NCI-H2227 (cell line): ENCODE measurements around the gene SEC61B.
"Not testable (repeated sequence)": the region's sequence is repeated elsewhere in the genome, so short reads cannot be mapped to it uniquely, and the experiment has no call there.

Experiments
- DNase-seq: peaks from one replicate; lab custom pipeline; 2025; ENCODE audit not compliant: unreplicated experiment; lab: John Stamatoyannopoulos, UW

SEC61B gene

DNA sequence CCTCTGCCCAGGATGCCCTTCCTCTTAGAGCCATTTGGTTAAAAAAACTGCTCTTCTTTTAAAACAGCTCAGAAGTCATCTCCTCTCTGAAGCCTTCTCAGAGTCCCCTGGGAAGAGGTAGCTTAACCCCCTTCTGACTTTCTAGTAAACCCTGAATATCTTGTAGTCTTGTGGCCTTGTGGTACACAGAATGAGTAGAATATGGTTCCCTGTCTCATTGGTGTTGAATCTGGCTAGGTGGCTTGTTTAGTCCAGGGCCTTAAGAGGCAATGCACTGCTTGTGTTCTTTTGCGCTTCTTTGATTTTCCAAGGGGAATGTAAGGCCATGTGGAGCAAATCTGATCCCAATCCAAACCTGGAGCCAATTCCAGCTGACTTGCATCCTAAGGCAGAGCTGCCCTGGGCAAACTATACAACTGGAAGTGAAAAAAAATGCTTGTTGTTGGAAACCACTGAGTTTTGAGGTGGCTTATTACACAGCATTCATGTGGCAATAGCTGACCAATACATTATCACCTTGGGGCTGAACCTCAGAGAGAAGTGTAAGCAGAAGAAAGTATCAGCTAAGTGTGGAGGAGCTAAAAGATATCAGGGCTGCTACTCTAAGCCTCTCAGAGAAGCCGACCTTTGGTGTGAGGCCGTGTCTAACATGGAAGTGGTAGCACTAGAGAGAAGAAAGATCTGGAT, 31.3 kb upstream of the SEC61B start:
- DNase-seq = no peak

DNA sequence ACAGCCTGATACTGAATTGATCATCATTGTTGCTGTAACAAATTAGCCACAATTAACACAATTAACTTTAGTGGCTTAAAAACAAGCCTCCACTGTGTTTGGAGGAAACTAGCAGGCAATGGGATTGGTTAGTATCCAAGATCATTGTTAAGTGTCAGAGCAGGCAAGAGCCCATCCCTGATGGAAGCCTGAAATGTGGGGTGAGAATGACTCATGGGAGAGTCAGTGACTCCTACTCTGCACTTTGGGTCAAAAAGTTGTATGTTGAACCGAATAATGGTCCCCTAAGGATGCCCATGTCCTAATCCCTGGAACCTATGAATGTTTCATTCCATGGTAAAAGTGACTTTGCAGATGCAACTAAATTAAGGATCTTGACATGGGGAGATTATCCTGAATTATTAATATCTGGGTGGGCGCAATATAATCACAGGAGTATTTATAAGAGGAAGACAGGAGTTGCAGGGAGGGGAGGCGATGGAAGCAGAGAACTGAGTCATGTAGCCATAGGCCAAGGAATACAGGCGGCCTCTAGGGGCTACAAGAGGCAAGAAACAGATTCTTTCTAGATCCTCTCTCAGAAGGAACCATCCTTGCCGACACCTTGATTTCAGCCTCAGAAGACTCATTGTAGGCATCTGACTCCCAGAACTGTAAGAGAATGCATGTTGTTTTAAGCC, 29.2 kb upstream of the SEC61B start:
- no peak for DNase-seq

DNA sequence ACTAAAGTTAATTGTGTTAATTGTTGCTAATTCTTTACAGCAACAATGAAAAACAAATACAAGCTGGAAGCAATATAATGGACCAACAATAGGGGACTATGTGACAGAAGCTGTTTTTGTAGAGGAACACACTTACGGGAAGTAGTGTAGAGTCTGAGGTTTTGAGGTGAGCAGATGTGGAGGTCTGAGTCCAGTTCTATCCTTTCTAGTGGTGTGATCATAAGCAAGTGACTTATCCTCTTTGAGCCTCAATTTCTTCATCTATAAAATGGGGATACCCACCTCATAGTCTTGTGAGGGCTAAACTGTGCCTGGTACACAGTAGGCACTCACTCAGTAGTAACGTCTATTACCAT, 28.6 kb upstream of the SEC61B start:
- DNase-seq = no peak

DNA sequence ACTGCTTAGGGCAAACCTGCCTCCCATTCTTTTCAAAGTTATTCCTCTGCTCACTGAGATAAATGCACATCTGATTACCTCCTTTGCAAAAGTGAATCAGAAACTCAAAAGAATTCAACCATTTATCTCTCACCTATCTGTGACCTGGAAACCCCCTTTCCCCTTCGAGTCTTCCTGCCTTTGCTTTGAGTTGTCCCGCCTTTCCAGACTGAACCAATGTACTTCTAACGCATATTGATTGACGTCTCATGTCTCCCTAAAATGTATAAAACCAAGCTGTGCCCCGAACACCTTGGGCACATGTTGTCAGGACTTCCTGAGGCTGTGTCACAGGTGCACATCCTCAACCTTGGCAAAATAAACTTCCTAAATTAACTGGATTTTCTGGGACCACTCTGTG, 25.6 kb upstream of the SEC61B start:
- DNase-seq = not testable (repeated sequence)

DNA sequence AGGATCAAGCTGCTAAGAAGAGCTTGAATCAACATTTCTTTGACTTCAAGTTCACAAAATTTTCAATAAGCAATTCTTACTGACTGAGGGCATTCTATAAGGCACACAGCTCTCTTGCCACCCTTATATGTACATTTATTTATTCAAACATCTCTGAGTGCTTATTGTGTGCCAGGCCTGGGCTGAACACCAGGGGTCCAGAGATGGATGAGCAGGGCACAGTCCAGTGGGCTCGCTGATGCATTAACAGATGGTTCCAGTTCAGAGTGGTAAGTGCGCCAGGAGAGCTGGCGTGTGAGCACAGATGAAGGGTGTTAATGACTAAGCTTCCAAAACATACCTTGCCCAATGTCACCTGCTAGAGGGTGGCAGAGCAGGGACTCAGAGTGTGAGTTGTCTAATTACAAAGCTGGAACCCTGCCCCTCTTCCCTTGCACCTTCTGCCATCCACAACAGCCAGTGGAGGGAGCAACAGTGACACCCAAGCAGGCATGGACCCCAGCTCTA, 24.9 kb upstream of the SEC61B start:
- no peak for DNase-seq

DNA sequence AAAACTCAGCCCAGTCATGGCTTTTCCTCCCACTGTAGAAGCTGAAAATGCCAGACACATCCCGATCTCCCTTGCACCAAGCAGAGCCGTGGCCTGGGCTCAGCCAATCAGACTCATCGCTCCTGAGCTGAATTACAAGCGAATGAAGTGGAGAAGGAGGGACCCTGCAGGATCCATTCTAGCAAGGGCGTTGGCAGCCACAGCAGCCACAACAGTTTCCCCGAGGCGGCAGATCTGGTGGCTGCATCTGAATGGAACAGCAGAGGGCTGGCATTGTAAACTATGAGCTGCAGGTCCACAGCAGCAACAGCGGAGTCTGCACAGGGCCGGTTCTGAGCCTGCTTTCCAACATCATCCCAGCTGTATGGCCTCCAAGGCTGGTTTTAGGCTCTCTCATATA, 24.1 kb upstream of the SEC61B start:
- DNase-seq = peak; percentile 44

DNA sequence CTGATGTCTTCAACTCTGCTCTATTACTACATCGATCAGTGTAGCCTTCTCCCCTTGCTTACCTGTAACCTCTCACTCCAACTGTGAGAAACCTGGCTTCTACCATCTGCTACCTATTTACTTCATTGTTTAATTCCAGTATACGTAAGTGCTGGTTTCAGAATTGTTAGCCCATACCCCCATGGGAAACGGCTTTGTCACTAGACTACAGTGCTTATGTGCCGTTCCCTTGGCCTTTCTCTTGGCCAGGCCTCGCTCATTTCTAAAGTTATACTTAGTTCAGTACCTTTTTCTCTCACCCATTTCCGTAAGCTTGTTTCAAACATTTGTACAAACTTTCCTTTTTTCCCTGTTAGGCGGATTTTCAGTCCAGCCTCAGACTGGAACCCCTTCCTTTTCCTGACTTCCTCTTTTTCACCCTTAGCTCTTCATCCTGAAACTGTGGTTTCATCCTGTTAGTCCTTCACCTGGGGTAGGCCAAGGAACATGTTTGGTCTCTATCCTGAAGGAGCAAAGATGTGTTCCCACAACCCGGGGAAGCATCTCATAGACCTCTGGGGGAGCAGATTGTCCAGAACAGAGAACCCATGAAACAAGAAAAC, 22.0 kb upstream of the SEC61B start:
- DNase-seq = no peak

DNA sequence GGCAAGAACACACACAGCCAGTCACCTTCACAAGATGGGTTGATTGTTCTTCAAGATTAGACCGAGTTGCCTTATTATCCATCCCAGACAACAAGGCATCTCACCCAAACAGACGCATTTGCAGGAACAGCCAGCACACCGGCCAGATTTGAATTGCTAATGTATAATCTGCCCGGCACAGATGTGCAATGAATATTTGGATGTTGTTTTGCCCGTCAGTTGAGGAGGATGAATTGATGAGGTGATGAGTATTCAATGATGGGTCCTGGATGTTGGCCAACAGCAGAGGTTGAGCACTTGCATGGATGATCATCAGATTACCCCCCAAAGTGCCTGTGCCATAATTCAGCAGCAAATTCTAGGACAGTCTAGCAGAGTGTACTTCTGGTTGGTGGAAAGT, 20.5 kb upstream of the SEC61B start:
- DNase-seq = no peak

DNA sequence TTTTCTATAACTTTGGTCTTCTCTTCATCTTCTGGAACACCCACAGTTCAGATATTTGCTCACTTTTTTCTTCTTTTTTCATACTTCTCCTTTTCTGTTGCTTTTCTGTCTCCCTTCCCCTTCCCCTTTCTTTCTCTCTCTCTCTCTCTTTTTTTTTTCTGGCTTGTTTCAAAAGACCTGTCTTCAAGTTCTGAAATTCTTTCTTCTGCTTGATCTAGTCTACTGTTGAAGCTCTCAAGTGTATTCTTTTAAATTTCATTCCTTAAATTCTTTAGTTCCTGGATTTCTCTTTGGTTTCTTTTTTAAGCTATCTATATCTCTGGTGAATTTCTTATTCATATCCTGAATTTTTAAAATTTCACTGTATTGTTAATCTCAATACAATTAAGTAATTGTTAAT, 11.5 kb upstream of the SEC61B start:
- DNase-seq = no peak

DNA sequence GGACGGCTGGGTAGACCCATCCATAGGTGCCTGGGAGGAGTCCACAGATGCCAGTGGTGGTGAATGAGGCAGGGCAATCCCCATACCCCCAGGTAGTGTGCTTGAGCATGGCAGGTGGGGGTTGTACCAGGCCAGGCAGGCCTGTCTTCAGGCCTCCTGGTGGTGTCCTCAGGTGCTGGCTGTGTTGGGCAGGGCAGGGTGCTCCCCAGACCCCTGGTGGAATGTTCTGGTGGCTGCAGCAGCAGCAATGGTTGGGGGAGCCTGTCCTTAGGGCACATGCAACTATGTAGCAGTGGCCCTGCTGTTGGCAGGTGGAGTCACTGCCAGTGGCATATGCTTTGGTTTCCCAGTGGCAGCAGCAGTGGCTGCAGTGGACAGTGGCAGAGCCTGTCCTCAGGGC, 10.3 kb upstream of the SEC61B start:
- no peak for DNase-seq

DNA sequence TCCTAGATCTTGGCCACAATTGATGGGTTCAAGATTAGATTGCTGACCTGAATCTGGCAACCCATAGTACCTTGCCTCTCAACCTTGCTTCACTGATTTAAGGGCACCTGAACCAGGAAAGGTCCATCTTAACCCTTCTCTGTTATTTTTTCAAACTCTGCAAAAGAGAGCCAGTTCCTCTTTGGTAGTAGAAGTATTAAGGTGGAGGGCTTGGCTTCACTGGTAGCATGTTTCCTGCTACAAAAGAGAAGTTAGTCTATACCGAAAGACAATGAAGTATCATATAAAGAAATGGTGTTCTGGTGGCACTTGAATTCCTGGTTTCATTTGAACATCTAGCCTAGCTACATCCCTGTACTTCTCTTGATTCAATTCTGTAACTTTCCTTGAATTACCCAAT, 8.9 kb upstream of the SEC61B start:
- DNase-seq = no peak

DNA sequence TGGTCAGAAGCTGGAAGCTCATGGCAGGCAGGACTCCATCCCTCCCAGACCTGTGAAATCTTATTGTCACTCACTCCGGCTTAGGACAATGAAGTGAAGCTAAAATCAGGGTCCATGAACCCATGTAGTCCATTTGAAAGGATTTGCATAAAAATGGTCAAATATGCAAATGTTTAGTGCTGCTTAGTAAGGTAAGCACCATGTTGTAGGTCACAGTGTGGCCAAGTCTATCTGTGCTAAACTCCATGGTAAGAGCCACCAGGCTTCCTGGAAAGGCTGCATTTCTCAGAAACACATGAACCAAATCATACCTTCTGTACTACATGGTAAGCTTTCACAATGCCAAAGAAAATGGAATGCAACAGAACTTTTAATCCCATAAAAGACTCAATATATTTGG, 6.0 kb upstream of the SEC61B start:
- no peak for DNase-seq

DNA sequence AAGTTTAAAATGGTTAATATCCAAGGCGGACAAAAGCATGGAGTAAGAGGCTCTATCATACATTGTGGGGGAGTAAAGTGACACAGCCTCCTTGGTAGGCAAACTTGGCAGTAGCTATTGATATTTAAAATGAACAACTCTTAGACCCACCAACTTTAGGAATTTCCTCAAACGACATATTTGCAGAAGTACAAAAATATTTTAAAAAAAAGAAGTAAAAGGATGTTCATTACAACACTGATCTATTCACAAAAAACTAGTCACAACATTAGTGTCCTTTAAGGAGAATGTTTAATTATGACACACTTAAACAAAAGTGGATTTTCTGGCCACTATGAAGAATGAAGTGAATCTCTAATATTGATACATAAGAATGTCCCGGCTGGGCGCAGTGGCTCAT, 2.1 kb upstream of the SEC61B start:
- no peak for DNase-seq

DNA sequence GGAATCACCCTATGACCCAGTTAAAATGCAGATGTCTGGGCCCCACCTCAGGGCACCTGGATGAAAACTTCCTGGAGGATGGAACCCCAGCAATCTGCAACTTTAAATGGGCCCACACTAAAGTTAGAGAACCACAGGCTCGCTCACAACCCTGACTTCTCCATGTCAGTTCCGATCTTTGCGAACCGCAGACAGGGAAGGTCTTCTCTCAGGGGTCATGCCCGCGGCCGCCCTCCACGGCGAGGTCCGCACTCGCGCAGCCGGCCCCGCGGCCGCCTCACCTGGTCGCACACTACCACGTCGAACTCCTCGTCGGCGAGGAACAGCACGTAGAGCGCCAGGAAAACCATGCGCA, 839 bp upstream of the SEC61B start:
- DNase-seq = no peak

DNA sequence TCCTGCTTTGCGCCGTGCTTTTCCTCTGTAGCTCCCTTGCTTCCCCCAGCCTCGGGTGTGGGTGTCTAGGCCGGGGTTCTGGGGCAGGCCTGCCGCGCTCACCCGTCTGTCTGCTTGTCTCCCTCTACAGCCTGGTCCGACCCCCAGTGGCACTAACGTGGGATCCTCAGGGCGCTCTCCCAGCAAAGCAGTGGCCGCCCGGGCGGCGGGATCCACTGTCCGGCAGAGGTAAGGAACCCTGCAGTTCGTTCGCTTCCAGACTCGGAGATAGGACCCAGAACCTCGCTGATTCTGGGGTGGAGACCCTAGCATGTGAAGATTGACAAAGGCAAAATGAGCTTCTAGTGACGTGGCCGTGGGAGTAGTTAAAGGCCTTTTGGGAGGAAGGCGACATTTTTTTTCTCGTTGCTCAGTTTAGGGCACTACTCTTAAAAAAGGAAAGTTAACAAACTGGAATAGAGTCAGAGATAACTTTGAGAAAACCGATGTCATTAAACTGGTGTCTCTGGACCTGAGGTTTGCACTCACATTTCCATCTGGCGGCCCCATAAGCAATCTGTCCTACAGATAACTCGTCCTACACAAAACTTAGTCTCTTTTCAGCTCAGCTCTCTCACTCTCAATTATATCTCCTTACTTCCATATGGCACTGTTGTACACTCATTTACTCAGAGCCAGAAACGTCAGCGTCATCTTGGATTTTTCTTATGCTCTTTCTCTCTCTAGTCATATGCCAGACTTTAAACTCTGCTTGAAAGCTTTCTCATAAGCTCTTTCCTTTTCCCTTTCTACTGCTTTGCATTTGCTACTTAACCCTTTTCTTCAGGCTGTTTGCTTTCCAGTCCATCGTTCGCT, 561 bp downstream of the SEC61B start:
- DNase-seq = peak; percentile 22

DNA sequence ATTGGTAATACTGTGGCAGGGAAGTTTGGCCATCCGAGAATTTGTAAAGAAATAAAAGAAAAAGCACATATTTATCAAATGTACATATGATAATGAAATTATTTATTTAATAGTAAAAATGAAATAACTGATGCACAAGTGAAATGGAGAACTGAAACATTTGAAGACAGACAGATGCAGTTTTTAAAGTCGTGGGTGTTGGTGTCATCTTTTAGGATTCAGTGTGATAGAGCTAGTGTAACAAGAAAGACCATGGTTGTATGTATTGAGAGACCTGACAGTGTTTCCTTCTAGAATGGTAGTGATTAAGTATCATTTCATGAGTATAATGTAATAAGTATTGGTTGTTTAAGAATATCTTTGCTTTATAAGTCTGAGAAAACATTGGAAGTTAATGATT, 2.4 kb downstream of the SEC61B start:
- DNase-seq = no peak

DNA sequence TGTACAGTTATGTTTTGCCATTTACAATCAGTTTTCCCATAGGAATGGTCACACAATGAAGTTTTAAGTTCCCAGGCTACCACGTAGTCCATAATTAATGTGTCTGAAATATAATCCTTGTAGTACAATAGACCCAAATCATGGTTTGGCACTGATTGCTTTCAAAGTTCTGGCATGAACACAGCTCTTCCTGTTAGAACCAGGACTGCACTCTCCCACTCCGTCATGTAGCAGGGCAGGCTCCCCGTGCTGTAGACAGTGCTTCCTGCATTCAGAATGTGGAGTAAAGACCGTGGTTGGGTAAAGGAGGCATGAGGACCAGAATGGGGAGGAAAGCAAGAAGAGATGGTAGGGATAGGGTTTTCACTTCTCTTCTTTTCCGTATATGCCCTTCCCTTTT, 4.0 kb downstream of the SEC61B start:
- DNase-seq = no peak

DNA sequence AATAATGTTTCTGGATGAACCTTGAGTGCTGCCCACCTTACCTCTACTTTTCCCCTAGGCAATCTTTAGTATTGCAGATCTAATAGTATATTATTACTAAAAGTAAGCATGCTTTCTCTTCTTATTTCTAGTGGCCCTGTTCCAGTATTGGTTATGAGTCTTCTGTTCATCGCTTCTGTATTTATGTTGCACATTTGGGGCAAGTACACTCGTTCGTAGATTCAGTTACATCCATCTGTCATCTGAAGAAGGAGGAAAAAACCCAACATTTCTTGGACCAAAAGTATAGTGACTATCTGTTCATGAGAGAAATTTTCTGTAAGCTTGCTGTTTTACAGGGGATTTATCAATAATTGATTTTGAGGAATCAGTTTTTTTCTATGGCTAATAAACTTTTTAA, 8.1 kb downstream of the SEC61B start:
- no peak for DNase-seq

DNA sequence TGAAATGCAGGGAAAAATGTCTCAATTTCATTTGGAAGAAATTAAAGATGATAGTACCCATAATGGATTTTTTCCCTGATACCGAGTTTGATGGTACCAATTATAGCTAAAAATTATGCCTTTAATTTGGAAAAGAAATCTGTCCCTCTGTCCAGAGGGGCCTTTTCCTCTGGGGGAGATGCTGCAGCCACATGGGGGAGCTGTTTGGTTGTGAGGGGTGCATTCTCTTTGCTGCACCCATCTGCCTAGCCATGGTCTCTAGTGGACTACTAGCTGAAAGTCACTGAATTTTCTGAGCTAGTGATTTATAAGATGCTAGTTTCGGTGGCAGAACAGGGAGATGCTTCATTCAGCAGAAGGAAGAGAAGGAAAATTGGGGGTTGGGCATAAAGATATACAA, 9.6 kb downstream of the SEC61B start:
- no peak for DNase-seq

DNA sequence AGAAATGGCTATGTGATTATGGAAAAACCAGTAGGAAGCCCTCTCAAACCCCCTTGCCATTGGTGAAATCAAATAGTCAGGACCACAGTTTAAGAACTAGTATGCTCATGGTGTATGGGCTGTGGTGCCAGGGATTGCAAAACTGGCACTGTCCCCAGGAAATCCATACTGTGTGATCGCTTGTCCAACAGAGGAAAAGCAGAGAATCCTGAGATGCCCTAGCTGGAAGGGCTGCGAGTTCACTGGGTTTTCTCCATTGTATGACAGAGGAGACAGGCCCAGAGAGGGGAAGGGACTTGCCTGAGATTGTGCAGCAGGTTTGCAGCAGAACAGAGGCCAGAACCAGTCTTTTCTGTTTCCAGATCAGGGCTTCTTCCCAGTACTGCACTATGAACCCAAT, 12.5 kb downstream of the SEC61B start:
- DNase-seq = no peak

DNA sequence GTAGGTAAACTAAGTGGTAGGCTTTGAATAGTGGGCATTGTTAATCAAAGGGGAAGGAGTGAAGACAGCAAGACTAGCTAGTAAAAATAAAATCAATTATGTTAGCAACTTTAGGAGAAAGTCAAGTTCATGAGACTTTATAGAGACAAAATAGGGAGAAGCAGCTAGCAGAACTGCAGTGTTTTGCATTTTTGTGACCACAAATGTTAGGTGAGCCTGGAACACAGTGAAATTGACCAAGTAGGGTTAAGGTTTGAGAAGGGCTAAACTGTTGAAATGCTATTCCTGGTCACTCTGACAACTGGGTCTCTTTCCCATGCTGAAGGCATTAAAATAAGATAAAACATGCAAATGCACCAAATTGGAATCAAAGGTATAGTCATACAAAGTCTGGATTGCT, 13.0 kb downstream of the SEC61B start:
- no peak for DNase-seq
